Effector memory CD4-positive, alpha-beta T cell (primary cell): Measurements from ENCODE around the gene GRIK2.

Experiments
- DNase-seq, 3 donors: peaks; one replicate each; pipeline ENCODE4 v3.0.0-alpha.2; 2020
- H3K27ac ChIP-seq: 2 replicates; pipeline ENCODE4 v1.7.0; 2013; ENCODE audit warnings: mild to moderate bottlenecking, low read length, moderate library complexity; ENCODE audit not compliant: insufficient read depth, poor library complexity, severe bottlenecking
- H3K27me3 ChIP-seq: replicated peaks from 2 replicates; pipeline ENCODE4 v1.7.0; 2013; ENCODE audit warnings: mild to moderate bottlenecking, low read length; ENCODE audit not compliant: insufficient read depth, control insufficient read depth, poor library complexity, severe bottlenecking
- H3K36me3 ChIP-seq: 2 replicates; pipeline ENCODE4 v1.7.0; 2013; ENCODE audit warnings: mild to moderate bottlenecking, low read length, moderate library complexity; ENCODE audit not compliant: control insufficient read depth, insufficient read depth
- H3K4me1 ChIP-seq: 2 replicates; pipeline ENCODE4 v1.7.0; 2013; ENCODE audit warnings: low read length, mild to moderate bottlenecking; ENCODE audit not compliant: control insufficient read depth, insufficient read depth, poor library complexity, severe bottlenecking
- H3K4me3 ChIP-seq: 2 replicates; pipeline ENCODE4 v1.7.0; 2013; ENCODE audit warnings: low read length, low read depth, mild to moderate bottlenecking; ENCODE audit not compliant: insufficient read depth, poor library complexity, severe bottlenecking
- H3K9me3 ChIP-seq: 2 replicates; pipeline ENCODE4 v1.7.0; 2013; ENCODE audit warnings: mild to moderate bottlenecking, low read length, moderate library complexity; ENCODE audit not compliant: control insufficient read depth

GRIK2 gene

DNA sequence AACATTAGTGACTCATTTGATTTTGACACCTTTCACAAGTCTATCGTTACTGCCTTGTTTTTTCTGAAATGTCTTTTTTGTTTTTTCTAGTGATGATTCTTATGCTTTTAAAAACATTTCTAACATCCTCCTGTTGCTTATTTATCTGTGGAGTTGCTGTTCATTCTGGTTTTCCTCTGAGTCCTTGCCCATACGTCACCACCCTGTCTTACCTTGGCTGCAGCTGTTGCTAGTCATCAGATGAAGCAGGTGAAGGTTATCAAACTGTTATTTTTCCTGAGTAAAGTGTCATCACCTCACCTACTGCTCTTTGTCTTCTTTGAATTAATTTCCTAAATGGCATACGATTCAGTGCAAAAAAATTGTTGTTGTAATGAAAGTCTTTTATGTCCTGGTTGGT, 376.6 kb downstream of the GRIK2 start:
- no peak overlapping the region for H3K27ac ChIP-seq
- no peak for DNase-seq

DNA sequence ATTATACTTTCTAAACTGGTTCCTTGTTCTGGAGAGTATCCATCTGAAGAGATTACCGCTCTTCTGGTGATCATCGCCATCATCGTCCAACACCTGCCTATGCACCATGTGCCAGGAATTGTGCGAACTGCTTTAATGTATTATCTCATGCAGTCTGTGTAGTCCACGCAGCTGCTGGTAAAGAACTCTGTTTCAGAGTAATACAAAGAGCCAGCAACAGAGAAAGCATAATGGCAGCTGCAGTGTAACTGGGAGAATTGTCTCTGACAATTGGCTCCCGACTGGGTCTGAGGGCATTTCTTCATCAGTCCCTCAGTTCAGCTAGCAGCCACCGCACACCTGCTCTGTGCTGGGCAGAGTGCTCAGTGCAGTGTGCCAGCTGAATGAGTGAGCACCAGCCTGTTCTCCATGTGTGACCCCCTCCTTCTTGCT, 383.4 kb downstream of the GRIK2 start:
- Histone ChIP-seq H3K27ac (no peak overlapping the region), H3K4me1 (no peaks in the 10 kb centered on the region), H3K9me3 (no peaks in the 10 kb centered on the region), H3K36me3 (no peaks in the 10 kb centered on the region), H3K4me3 (no peak overlapping the region), H3K27me3 (no peaks in the 10 kb centered on the region)
- DNase-seq, result no peak

More for the DNA sequence above, 376.6 kb downstream of the GRIK2 start:
- no peaks in the 10 kb centered on the region for H3K4me1 ChIP-seq
- no peaks in the 10 kb centered on the region for H3K36me3 ChIP-seq
- no peaks in the 10 kb centered on the region for H3K9me3 ChIP-seq
- no peak overlapping the region for H3K4me3 ChIP-seq
- H3K27me3 ChIP-seq, result no peaks in the 10 kb centered on the region

DNA sequence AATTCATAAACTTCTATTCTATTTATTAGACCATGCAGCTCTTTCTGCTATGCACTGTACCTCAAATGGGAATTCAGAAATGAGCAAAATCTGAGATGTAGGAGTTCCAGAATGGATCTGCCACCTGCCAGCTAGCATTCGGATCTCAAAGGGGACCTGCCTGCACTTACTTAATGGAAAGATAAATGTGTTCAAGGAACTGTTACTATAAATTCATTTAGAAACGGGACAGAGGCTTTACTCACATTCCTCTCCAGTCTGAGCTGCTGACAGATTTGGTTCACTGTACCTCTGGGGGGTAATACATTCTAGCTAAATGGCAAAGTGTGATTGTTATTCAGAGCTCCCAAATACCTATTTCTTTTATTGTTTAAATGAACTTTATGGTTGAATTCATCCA, 384.1 kb downstream of the GRIK2 start:
- Histone ChIP-seq H3K9me3 (no peaks in the 10 kb centered on the region), H3K4me3 (no peak overlapping the region), H3K4me1 (no peaks in the 10 kb centered on the region), H3K27ac (no peak overlapping the region), H3K27me3 (no peaks in the 10 kb centered on the region), H3K36me3 (no peaks in the 10 kb centered on the region)
- DNase-seq, result no peak

DNA sequence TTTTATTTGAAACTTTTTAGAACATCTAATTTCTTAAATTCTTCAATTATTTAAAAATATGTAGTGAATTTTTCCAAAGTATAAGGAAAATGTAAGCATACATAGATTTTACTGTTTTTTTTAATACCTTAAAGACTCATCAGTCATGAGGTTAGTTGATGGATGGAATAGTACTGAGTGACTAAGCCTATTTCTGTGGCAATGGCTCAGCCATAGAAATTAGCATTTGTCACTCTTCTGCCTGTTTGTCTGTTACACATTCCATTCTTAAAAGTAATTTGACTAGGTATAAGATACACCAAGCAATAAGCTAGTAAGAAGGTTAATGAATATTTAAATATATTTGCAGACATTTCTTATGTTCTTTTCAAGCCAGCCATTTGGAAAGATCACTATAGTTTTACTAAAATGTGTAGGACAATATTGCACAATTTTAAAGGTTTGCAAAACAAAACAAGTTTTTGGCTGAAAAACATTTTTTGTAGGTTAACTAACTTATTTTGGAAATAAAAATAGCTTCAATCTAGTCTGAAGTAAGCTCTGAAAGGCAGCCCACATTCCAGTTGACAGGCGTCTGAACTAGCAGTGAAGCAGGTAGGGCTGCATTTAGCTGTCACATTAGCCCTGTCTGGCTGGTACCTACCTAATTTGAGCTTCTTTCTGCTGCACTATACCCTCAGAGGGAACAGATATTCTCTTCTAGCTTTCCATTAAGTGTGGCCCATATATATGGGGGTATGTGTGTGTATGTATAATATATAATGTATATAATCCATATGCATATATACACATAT, 385.7 kb downstream of the GRIK2 start:
- H3K4me1 ChIP-seq, result no peaks in the 10 kb centered on the region
- H3K27ac ChIP-seq, result no peak overlapping the region
- no peaks in the 10 kb centered on the region for H3K9me3 ChIP-seq
- no peaks in the 10 kb centered on the region for H3K27me3 ChIP-seq
- no peak for DNase-seq
- H3K4me3 ChIP-seq, result no peak overlapping the region
- no peaks in the 10 kb centered on the region for H3K36me3 ChIP-seq

DNA sequence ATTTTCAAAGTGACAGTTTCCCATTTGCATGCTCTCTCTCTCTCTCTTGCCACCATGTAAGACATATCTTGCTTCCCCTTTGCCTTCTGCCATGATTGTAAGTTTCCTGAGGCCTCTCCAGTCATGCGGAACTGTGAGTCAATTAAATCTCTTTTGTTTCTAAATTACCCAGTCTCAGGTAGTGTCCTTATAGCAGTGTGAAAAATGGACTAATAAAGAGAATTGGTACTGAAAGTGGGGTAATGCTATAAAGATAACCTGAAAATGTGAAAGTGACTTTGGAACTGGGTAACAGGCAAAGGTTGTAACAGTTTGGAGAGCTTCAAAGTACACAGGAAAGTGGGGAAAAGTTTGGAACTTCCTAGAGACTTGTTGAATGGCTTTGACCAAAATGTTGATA, 389.8 kb downstream of the GRIK2 start:
- Histone ChIP-seq H3K27ac (no peak overlapping the region), H3K36me3 (no peaks in the 10 kb centered on the region), H3K4me3 (no peak overlapping the region), H3K9me3 (no peaks in the 10 kb centered on the region), H3K27me3 (no peaks in the 10 kb centered on the region), H3K4me1 (no peaks in the 10 kb centered on the region)
- DNase-seq, result no peak

DNA sequence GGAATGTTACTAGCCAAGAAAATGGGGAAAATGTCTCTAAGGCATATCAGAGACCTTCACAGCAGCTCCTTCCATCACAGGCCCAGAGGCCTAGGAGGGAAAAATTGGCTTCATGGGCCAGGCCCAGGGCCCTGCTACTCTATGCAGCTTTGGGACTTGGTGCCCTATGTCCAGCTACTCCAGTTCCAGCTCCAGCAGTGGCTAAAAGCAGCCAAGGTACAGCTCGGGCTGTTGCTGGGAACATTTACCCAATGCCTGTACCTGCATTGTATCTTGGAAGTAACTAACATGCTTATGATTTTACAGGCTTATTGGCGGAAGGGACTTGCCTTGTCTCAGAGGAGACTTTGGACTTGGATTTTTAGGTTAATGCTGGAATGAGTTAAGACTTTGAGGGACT, 390.6 kb downstream of the GRIK2 start:
- Histone ChIP-seq H3K4me1 (no peaks in the 10 kb centered on the region), H3K36me3 (no peaks in the 10 kb centered on the region), H3K27me3 (no peaks in the 10 kb centered on the region), H3K9me3 (no peaks in the 10 kb centered on the region), H3K27ac (no peak overlapping the region), H3K4me3 (no peak overlapping the region)
- no peak for DNase-seq

DNA sequence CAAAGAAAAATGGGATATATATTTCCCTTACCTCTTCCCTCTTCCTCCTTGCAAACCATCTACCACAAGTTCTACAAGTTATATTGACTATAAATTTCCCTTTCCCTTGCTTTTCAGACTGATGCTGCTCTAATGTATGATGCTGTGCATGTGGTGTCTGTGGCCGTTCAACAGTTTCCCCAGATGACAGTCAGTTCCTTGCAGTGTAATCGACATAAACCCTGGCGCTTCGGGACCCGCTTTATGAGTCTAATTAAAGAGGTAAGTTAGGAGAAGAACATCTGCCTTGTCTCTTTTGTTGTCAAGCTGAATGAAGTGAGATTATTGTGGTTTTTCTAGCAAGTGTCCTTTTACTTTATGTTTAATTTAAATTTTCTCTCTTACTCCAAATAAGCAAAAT, 406.0 kb downstream of the GRIK2 start:
- no peaks in the 10 kb centered on the region for H3K36me3 ChIP-seq
- no peaks in the 10 kb centered on the region for H3K27me3 ChIP-seq
- no peak overlapping the region for H3K27ac ChIP-seq
- no peak overlapping the region for H3K4me3 ChIP-seq
- H3K4me1 ChIP-seq, result no peaks in the 10 kb centered on the region
- no peaks in the 10 kb centered on the region for H3K9me3 ChIP-seq
- DNase-seq, result no peak

DNA sequence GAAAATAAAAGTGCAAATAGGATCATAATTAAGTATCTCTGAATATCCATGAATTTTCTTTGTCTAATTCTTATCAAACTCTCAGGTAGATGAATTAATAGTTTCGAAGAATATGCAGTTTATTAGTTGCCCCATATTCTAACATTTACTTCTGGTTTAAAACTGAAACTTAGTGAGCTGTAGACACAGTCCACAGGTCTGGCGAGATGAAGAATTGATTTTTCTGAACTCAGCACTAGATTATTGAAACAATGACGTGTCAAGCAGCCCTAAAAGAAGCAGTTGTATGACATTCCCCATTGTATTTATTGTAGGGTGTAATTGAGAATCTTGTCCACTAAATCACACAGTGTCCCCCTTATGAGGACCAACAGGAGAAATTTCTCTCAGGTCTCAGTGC, 407.1 kb downstream of the GRIK2 start:
- no peak for DNase-seq
- H3K36me3 ChIP-seq, result no peaks in the 10 kb centered on the region

DNA sequence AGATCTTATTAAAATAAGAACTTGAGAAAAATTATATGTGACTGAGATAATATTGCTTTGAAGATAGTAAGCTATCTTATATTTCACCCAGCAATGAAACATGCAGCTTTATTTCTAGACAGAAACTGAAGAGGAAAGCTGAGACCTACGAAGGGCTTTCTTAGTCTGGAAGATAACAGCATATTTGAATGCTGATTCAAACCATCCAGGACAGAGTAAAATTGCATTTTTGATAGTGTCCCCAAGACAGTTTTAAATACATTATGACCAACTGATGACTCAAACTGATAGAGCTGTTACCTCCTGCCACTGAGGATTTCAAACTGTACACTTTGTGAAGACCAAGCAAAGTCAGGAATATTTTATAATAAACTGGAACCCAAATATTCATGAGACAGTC, 409.6 kb downstream of the GRIK2 start:
- no peak for DNase-seq
- H3K36me3 ChIP-seq, result no peaks in the 10 kb centered on the region
- no peaks in the 10 kb centered on the region for H3K9me3 ChIP-seq
- no peaks in the 10 kb centered on the region for H3K27me3 ChIP-seq
- H3K4me3 ChIP-seq, result no peak overlapping the region
- no peaks in the 10 kb centered on the region for H3K4me1 ChIP-seq
- no peak overlapping the region for H3K27ac ChIP-seq

More for the DNA sequence above, 407.1 kb downstream of the GRIK2 start:
- Histone ChIP-seq H3K9me3 (no peaks in the 10 kb centered on the region), H3K27me3 (no peaks in the 10 kb centered on the region), H3K4me1 (no peaks in the 10 kb centered on the region), H3K27ac (no peak overlapping the region), H3K4me3 (no peak overlapping the region)

DNA sequence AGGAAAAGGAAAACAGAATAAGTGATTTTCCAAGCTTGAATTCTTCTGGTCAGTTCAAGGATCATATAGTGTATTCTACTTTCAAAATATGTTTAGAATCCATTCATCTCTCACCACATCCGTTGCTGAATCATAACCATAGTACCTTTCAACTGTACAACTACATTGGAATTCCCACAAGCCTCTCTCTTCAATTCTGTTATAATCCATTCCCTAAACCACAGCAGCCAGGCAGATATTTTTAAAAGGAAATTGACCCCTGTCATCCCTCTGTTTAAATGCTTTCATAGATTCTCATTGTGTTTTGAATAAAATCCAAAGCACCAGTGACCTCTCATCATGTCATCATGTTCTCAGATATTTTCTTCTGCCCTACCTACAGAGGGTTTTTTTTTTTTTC, 412.7 kb downstream of the GRIK2 start:
- H3K27me3 ChIP-seq, result no peaks in the 10 kb centered on the region
- no peaks in the 10 kb centered on the region for H3K4me1 ChIP-seq
- H3K27ac ChIP-seq, result no peak overlapping the region
- H3K4me3 ChIP-seq, result no peak overlapping the region
- no peaks in the 10 kb centered on the region for H3K36me3 ChIP-seq
- no peaks in the 10 kb centered on the region for H3K9me3 ChIP-seq
- DNase-seq, result no peak
